Purkinje cell (primary cell): Measurements from ENCODE around the gene OR10A5. TPM values are rescaled to one million over a fixed set of nuclear protein-coding genes. Genes with fewer than 3 reads are reported as not detected.

Experiments used
- polyA plus RNA-seq: library from polyadenylated mRNA; unstranded; fragments of >200 nt; fragmentation: Nextera tagmentation; gene quantifications from 2 replicates; pipeline ENCODE4 v1.2.1, GENCODE V29; 2014

Gene OR10A5, protein sequence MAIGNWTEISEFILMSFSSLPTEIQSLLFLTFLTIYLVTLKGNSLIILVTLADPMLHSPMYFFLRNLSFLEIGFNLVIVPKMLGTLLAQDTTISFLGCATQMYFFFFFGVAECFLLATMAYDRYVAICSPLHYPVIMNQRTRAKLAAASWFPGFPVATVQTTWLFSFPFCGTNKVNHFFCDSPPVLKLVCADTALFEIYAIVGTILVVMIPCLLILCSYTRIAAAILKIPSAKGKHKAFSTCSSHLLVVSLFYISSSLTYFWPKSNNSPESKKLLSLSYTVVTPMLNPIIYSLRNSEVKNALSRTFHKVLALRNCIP
- polyA plus RNA-seq = not detected in 2 replicates

DNA sequence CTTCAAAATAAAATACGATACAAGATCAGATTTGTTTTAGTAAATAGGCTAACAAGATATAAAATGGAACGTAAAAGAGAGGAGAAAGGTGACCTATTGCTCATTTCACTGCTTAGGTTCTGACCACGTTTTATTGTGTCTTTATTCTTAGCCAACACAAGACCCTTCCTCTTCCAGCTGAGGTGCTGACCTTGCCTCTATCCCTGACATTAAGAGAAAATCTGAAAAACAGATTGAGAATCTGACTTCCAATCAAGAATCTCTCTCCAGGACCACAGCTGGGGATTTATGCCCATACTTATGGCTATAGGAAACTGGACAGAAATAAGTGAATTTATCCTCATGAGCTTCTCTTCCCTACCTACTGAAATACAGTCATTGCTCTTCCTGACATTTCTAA, at the start of gene OR10A5:
Gene OR10A5 (plus strand): TSS at position 301 of the 400 bp plus-strand sequence. CDS start 0 bp downstream, at position 301.

GRCh38 chr11:6799402-6799801, 46.1 kb upstream of the OR10A5 start, which contains the start of gene OR6A2:
TSS of gene OR6A2 (minus strand) at chr11:6799689. CDS start at chr11:6795708, 3,981 bp downstream.

GRCh38 chr11:6862961-6863360, 17.5 kb downstream of the OR10A5 start, which contains the start of gene OR10A2:
TSS of gene OR10A2 (plus strand) at chr11:6863057. CDS start at chr11:6869755, 6,698 bp downstream.

GRCh38 chr11:6876325-6876724, 30.8 kb downstream of the OR10A5 start, which contains the start of gene OR10A4:
TSS of gene OR10A4 (plus strand) at chr11:6876625. CDS start at chr11:6876648, 23 bp downstream.

GRCh38 chr11:6892400-6892799, 46.9 kb downstream of the OR10A5 start, which contains the start of gene OR2D2:
TSS of gene OR2D2 (minus strand) at chr11:6892500. CDS start at chr11:6892500, 0 bp downstream.

Other genes with a start within 250 kb of the OR10A5 start
- gene RRP8, start 242.1 kb upstream of the OR10A5 start, polyA plus RNA-seq = 2.5 and 10.6 TPM in 2 replicates
- gene ILK, start 241.9 kb upstream of the OR10A5 start, polyA plus RNA-seq = 25.7 and 26.9 TPM in 2 replicates
- 46.1 and 88.1 TPM in 2 replicates for gene TAF10, start 233.5 kb upstream of the OR10A5 start, polyA plus RNA-seq
- gene TPP1, start 226.3 kb upstream of the OR10A5 start, polyA plus RNA-seq = 32.0 and 39.2 TPM in 2 replicates
- 0.12 and 0.34 TPM in 2 replicates for gene DCHS1, start 189.9 kb upstream of the OR10A5 start, polyA plus RNA-seq
- 42.3 and 43.2 TPM in 2 replicates for gene MRPL17, start 162.3 kb upstream of the OR10A5 start, polyA plus RNA-seq
- 0.07 and 3.3 TPM in 2 replicates for gene OR2AG2, start 73.7 kb upstream of the OR10A5 start, polyA plus RNA-seq
- 0.15 and 0.17 TPM in 2 replicates for gene OR2AG1, start 62.7 kb upstream of the OR10A5 start, polyA plus RNA-seq
- not detected in 2 replicates for gene OR6A2, start 46.0 kb upstream of the OR10A5 start, polyA plus RNA-seq
- gene OR10A2, start 17.4 kb downstream of the OR10A5 start, polyA plus RNA-seq = 0.19 and 0.46 TPM in 2 replicates
- gene OR10A4, start 30.9 kb downstream of the OR10A5 start, polyA plus RNA-seq = not detected in 2 replicates
- not detected in 2 replicates for gene OR2D2, start 46.8 kb downstream of the OR10A5 start, polyA plus RNA-seq
- gene OR2D3, start 75.3 kb downstream of the OR10A5 start, polyA plus RNA-seq = 0.93 TPM in 1 of 2 replicates, not detected in the other
- gene ZNF215, start 80.7 kb downstream of the OR10A5 start, polyA plus RNA-seq = 6.3 and 9.3 TPM in 2 replicates
- gene ZNF214, start 174.7 kb downstream of the OR10A5 start, polyA plus RNA-seq = 4.1 and 5.0 TPM in 2 replicates
- 0.07 TPM in 1 of 2 replicates, not detected in the other for gene NLRP14, start 174.8 kb downstream of the OR10A5 start, polyA plus RNA-seq
- not detected in 2 replicates for gene RBMXL2, start 243.3 kb downstream of the OR10A5 start, polyA plus RNA-seq